Activated CD4-positive, CD25-positive, alpha-beta regulatory T cell treated with anti-CD3 and anti-CD28 coated beads, Interleukin-2, amount 50 U/mL, for 24 hours (primary cell): ENCODE data around the gene TBC1D24.
"Not testable (repeated sequence)": the region's sequence is repeated elsewhere in the genome, so short reads cannot be mapped to it uniquely, and the experiment has no call there.

Experiments
- ATAC-seq, 2 donors: fragments of 150-1000 bp; cut with Tn5 transposase; one replicate each; pipeline ENCODE4 v1.10.0; 2021; ENCODE audit warnings: mild to moderate bottlenecking in 1 of 2, moderate library complexity in 1 of 2

TBC1D24 gene

DNA sequence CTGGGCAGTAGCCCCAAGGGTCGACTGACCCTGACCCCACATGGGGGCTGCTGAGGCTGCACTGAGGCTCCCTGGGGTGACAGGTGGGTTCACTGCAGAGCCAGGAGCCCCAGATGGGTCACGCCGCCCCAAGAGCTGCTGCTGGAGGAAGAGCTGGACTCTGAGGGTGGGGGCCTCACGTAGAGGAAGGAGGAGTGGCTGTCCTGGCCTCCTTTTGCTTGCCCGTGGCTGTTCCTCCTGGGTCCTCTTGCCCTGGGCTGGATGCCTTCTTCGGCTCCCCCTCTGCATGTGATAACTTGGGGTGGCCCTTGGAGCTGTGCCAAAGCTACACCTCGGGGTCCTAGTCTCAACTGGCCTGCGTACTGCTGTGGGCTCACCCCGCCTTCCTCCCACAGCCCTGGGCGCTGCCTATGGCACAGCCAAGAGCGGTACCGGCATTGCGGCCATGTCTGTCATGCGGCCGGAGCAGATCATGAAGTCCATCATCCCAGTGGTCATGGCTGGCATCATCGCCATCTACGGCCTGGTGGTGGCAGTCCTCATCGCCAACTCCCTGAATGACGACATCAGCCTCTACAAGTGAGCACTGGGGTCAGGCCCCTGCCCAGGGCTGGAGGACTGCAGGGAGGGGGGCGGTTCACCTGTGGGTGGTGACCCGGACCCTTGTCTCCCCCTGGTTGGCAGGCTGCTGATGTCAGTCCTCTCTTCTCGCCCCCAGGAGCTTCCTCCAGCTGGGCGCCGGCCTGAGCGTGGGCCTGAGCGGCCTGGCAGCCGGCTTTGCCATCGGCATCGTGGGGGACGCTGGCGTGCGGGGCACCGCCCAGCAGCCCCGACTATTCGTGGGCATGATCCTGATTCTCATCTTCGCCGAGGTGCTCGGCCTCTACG lies 44.1 kb downstream of the TBC1D24 start:
- ATAC-seq = no peak

DNA sequence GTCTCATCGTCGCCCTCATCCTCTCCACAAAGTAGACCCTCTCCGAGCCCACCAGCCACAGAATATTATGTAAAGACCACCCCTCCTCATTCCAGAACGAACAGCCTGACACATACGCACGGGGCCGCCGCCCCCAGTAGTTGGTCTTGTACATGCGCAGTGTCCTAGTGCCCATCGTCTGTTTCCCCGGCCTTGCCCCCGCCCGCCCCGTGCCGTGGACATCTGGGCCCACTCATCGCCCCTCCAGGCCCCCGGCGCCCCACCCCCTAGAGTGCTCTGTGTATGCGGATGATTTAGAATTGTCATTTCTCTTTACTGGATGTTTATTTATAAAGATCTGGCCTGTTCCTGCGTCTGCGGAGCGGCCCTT lies 44.8 kb downstream of the TBC1D24 start:
- no peak for ATAC-seq

DNA sequence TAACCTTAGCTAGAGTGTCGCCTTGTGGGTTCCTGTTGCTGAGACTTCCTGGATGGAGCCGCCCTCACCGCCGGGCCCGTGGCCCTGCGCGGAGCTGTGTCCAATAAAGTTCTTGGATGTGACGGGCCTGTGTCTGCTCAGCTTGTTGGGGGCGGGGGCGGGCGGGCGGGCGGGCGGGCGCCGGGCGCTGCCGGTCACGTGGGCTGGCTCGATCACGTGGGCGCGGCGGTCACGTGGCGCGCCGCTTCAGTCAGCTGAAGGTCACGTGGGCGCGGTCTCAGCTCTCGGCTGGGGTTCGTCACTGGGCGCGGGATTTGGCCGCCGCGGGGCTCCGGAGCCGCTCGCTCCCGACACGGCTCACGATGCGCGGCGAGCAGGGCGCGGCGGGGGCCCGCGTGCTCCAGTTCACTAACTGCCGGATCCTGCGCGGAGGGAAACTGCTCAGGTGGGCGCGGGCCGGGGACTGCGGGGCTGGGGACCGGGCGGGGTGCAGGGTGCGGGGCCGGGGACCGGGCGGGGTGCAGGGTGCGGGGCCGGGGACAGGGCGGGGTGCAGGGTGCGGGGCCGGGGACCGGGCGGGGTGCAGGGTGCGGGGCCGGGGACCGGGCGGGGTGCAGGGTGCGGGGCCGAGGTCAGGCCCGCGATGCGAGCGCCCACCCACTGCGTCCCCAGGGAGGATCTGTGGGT lies 45.3 kb downstream of the TBC1D24 start, which contains the start of gene AMDHD2:
Gene AMDHD2 (plus strand): TSS at position 275 of the 687 bp plus-strand sequence. CDS start 88 bp downstream, at position 363.
- peak; percentile 73 to 79 for ATAC-seq

DNA sequence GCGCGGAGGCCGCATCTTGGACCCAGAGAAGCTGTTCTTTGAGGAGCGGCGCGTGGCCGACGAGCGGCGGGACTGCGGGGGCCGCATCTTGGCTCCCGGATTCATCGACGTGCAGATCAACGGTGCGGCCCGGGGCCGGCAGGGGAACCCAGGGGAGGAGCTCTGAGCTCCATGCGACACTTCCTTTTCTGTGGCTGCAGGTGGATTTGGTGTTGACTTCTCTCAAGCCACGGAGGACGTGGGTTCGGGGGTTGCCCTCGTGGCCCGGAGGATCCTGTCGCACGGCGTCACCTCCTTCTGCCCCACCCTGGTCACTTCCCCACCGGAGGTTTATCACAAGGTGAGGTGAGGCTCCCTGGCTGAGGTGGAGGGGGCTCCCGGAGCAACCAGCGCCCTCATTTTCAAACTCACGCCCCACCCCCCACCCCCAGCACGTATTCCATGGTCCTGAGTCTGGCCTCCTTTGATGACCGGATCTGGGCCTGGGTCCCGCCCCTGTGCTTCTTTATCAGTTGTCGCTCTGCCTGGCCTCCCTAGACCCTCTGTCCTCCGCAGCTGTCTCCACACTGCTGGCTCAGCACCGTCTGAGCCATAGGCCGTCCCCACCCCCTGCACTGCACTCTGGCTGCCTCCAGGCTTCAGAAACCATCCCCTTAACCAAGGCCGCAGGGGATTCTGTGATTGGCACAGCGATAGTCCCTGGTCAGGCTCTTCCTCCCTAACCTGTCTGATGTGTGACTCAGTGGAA lies 46.0 kb downstream of the TBC1D24 start:
- peak; percentile 53 to 54 for ATAC-seq

DNA sequence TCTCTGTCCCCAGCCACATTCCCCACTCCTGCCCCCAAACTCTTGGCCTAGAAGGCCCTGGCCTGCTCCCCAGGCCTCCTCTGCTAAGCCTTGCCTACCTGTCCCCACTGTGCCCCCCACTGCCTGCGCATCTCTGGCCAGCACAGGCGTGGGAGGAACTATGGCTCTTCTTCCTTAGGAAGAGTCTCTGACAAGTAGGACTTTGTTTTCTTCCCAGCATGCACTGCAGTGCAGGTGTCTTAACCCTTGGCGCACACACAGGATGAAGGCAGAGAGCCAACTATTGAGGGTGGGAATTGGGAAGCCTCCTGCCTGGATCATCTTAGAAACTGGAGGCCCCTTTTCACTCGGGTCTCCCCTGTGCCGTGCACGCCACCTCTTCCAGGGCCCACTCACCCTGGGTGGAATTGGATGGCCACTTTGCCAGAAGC lies 48.9 kb downstream of the TBC1D24 start:
- no peak for ATAC-seq

DNA sequence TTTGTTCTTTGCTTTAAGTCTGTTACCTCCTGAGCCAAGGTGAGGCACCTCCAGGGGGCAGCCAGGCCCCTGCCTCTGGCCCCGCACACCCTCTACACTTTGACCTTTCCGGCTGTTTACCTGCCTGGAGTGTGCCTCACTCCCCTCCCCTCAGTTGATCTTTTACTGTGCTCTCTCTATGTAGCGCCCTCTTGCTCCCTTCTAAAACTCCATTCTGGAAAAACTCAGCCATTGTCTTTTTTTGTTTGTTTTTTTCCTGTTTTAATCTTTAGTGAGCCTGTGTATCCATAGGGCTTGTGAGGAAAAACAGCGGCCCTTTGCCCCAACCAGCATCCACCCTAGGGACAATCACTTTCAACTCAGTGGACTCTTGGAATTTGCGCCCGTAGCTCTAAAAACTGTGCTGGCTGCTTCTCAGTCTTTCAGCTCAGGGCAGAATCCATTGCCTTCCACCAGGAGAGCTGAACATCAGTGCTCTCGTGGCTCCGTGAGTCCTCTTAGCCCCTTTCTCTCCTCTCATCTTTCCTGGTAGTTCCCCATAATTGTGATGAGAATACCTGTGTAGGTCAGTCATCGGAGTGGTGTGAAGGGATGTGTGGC lies 49.5 kb downstream of the TBC1D24 start:
- no peak for ATAC-seq

DNA sequence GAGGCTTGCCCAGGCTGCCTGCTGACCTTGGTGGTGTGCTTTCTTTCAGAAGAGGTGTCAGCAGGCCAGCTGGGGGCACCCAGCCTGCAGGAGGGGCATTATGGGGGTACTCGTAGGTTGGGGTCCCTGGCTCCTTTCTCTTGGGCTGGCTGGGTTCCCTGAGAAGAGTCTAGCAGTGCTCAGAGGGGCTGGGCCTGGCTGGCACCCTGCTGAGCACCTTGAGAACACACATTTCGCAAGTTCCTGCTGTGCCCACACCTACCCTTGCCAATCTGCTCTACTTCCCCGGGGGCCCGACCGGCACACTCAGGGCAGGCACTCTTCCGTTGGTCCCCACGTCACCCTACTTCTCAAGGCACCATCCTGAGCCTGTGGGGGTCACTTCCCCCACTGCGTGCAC lies 51.2 kb downstream of the TBC1D24 start:
- ATAC-seq = no peak

DNA sequence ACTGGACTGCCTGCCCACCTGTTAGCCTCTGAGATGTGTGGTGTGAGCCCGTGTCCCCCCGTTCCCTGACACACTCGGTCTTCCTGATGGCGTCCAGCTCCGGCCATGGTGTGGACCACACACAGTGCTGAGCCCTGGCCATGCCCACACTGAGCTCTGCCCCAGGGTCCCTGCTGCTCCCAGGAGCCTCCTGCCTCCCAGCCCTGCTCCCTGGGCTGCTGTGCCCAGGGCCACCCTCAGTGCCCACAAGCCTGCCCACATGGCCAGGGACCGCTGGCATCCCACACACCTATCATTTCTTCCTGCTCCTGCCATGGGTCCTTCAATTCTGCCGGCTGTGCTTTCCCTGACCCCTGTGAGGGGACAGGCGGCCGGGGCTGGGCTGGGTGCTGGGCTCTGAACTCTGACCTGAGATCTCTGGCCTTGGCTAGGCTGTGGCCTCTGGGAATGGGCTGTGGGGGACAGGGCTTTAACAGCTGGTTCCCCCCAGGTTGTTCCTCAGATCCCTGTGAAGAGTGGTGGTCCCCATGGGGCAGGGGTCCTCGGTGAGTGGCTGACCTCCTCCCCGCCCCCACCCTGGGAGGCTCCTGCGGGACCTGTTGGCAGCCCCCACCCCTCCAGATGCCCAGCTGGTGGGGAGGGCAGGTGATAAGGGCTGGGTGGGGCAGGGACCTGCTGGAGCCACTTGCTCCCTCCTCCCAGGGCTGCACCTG lies 52.3 kb downstream of the TBC1D24 start:
- no peak for ATAC-seq

DNA sequence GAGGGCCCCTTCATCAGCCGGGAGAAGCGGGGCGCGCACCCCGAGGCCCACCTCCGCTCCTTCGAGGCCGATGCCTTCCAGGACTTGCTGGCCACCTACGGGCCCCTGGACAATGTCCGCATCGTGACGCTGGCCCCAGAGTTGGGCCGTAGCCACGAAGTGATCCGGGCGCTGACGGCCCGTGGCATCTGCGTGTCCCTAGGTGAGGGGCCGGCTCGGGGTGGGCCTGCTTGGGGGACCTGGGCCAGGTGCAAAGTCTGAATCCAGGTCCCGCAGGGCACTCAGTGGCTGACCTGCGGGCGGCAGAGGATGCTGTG lies 52.8 kb downstream of the TBC1D24 start:
- no peak for ATAC-seq

DNA sequence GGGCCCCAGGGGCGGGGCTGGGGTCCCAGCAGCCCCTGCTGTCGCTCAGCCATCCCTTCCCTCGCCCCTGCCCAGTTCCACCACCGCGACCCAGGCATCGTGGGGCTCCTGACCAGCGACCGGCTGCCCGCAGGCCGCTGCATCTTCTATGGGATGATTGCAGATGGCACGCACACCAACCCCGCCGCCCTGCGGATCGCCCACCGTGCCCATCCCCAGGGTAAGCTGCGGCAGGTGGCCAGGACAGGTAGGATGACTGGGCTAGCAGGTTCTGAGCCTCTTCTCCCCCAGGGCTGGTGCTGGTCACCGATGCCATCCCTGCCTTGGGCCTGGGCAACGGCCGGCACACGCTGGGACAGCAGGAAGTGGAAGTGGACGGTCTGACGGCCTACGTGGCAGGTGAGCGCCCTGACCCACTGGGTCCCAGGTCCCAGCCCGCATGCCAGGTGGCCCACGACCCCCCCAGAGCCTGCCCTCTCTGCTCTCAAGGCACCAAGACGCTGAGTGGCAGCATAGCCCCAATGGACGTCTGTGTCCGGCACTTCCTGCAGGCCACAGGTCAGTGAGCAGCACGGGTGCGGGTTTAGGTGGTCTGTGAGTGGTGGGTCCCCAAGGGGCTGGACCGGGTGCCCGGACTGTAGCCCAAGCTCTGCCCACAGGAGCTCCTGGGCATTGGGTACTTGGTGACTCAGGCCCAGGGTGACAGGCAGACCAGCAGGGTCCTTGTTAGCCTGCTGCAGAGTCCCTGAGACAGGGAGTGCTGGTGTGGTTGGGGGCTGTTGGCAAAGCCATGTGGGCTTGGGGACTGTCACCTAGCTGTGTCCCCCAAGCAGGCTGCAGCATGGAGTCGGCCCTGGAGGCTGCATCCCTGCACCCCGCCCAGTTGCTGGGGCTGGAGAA lies 53.5 kb downstream of the TBC1D24 start:
- no peak for ATAC-seq

DNA sequence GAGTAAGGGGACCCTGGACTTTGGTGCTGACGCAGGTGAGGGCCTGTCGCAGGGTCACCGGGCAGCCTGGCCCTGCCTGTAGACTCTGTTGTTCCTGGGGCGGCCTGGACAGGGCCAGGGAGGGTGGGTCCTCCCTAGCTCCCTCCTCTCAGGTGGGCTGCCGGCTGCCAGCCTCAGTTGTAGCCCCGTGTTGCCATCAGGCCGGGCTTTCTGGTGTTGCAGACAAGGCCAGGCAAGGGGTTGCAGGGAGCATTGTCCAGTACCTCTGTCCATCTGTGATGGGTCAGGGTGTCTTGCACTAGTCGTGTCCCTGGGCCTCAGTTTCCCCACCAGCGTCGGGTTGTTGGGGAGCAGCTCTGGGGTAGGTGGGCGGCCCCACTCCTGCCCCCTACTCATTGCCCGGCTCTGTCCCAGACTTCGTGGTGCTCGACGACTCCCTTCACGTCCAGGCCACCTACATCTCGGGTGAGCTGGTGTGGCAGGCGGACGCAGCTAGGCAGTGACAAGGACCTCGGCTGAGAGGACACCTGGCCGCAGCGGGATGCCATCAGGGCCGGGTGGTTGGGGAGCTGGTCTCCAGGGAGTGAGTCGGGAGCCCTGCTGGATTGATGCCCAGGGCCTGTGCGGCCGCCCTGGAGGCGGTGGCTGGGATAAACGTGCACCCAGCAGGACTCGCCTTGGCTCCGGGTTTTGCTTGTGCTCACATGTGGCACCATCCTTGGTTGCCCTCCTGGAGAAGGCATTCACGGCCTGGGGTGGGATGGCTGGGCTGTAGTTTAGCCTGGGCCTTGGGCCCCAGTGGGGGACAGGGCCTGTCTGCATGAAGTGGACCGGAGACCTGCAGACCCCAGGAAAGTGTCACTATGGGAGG lies 54.4 kb downstream of the TBC1D24 start:
- ATAC-seq = no peak

DNA sequence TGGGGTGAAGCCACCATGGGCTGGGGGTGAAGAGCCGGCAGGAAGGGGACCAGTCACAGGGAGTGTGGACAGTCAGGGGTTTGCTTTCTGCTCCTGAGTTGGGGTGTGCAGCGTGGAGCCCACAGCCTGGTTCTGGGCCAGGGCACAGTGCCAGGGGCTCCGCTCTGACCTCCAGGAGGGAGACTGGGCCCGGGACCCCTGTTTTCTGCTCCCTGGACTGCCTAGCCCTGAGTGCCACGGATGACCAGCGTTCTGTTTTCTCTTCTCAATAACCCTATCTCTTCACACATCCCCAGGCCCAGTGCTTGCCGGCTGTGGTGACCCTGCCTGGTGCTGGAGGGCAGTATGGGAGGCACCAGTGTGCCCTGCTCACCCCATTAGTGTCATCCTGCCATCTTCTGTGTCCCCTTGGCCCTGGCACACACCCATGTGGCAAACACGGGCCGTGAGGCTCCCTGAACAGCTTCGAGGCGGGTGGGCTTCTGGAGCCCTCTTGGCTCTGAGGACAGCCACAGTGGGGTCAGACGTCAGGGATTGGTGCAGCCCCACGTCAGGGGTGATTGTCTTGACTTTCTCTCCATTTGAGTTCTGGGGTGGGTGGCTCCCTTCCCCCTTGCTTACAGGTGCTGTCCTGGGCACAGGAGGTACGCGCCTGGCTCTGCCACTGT lies 55.2 kb downstream of the TBC1D24 start:
- ATAC-seq = no peak

DNA sequence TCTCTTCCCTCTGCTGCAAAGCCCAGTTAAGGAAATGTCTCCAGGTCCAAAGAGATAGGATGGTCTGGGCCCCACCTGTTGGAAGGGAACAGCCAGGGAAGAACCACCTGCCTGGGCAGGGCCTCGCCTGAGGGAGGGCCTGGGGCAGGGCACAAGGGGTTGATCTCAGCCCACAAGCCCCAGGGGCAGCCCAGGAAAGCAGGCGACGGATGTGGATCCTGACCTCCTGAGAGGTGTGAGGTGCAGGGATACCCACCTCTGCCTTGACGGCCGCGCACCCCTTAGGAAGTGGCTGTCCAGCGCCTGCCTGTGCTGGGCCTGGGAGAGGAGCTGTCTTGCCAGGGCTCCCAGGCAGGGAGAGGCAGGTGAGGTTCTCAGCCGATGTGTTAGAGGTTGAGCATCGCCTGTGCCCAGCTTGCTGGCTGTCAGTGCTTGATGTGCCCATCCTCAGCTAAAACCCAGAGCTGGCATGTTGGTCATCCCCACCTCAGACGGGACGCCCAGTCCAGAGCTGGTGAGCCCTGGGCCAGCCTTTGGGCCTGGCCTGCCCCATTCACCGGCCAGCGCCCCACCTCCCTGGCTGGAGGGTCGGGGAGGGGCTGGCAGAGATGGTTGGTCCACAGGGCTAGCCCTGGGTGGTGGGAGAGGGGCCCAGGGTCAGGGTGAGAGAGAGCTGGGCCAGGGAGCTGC lies 55.8 kb downstream of the TBC1D24 start:
- no peak for ATAC-seq

DNA sequence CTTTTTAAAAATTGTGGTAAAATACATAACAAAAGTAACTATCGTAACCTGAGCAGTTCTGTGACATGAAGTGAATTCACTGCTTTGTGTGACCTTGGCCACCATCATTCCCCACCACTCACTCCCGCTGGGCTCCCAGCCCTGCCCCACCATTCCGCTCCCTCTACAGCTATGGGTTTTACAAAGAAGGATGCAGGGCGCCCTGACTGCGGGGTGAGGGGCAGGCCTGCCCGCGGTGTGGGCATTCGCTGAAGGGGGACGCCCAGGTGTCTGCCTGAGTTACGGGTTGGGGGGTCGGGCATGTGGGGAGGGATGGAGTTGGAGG lies 56.4 kb downstream of the TBC1D24 start, which contains the start of gene CEMP1:
Gene CEMP1 (minus strand): TSS at position 38 of the 325 bp plus-strand sequence. CDS start 335 bp downstream, outside the sequence.
- ATAC-seq = peak in 1 of 2 donors; percentile 0

DNA sequence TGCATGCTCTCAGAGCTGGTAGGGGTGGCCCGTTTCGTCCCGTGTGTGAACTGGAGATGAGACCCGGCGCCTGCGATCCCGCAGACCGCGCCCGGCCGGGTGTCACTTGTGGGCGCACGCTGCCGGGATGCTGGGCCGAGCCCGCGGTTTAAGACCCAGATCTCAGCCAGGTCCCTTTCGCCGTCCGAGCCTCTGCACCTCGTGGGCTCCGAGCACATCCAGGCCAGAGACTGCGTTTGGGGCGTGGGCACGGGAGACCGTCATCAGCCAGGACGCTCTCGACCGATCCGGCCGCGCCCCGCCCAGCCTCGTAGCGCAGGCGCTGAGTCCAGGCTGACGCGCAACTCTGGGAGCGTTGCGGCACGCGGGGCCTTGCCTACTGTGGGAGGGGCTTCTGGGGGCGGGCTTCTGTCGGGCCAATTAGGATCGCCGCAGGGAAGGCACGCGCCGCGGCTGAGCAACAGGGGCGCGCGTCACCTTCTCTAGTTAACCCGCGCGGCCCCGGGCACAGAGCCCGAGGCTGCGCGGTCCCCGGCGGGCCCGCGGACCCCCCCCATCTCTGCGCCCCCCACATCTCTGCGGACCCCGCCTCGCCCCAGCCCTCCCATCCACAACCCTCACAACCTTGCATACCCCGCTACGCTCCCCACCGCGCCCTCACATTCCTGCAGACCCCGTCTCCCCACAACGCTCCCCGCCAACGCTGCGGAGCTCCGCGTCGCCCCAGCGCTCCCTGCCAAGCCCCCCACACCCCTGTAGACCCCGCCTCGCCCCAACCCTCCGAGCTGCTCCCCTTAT lies 57.0 kb downstream of the TBC1D24 start:
- peak; percentile 95 for ATAC-seq

DNA sequence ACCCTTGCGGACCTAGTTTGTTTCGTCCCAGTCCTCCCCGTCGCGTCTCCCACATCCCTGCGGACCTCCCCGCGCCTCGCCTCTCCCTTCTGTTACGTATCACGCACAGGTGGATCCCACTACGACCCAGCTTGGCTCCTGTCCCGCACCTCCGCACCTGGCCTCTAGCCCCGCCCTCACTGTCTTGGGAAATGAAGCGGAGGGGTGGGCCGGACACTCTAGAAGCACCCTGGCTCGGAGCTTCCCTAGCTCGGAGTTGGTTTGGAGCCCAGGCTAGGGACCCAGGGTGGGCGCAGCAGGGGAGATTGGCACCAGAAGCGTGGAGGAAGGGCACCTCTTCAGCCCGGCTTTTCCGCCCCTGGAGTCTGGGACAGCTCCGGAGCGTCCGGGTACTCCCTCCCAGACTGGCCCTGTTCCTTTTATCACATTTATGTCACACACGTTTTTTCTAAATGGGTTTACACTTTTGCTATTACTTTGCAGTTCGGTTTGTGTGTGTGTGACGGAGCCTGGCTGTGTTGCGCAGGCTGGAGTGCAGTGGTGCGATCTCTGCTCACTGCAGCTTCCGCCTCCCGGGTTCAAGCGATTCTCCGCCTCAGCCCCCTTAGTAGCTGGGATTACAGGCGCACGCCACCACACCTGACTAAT lies 57.7 kb downstream of the TBC1D24 start:
- ATAC-seq = peak; percentile 10 to 12

DNA sequence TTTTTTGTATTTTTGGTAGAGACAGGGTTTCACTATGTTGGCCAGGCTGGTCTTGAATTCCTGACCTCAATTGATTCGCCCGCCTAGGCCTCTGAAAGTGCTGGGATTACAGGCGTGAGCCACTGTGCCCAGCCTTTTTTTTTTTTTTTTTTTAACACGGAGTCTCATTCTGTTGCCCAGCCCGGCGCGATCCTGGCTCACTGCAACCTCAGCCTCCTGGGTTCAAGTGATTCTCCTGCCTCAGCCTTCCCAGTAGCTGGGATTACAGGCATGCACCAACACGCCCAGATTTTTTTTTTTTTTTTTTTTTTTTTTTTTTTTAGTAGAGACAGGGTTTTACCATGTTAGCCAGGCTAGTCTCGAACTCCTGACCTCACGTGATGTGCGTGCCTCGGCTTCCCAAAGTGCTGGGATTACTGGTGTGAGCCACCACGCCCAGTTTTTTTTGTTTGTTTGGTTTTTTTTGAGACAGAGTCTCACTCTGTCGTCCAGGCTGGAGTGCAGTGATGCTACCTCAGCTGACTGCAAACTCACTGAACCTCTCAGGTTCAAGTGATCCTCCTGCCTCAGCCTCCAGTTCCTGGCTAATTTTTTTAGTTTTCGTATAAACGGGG lies 58.3 kb downstream of the TBC1D24 start:
- ATAC-seq = not testable (repeated sequence)
